DOHH2 (cell line): Measurements from ENCODE around the gene LRRC32.

Source experiments
- EZH2phosphoT487 ChIP-seq: fragments of 200-600 bp; sonication (generic); IDR thresholded peaks from 2 replicates; pipeline ENCODE4 v1.6.1; 2017; ENCODE audit warnings: borderline replicate concordance, mild to moderate bottlenecking, antibody characterized with exemption, low read length, moderate library complexity, mixed read lengths
- TF ChIP-seq, protein P1 (sequence below): fragments of 200-600 bp; sonication (generic); IDR thresholded peaks from one replicate; pipeline ENCODE4 v1.5.1; 2014; ENCODE audit warnings: antibody characterized with exemption, mild to moderate bottlenecking, low read depth, low read length; ENCODE audit not compliant: poor library complexity, severe bottlenecking

DNA sequence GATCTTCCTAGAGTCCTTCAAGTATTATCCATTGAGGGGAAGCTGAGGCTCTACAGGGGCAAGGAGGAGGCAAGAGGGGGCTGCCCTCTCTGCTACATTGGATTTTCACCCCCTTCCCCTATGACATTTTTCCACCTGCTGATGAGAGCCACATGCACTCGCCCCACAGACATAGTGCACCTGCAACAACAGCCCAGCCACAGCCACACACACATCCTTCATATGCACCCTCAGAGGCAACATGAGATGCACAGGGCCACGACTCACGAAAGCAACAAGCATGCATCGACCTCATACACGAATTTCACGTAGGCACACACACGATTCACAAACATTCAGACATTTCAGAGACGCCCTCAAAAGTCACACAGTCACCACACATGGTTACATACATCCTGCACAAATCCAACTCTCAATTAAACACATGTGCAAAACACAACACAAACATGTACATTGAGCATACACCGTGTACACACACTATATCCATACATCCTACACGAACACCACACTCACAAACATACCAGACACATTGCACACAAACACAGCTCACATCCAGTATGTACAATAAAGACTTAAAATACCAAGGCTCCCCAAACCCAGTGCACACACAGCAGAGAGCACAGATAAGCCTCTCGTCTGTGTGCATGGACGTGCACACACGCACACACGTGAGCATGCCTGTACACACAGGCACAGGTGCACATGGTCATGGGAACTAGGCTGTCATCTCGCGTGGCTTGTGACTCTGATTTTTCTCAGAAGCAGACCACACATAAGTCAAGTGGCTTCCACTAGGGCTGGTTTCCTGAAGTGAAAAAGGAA lies 6.3 kb upstream of the LRRC32 start:
- TF ChIP-seq, protein P1, sequence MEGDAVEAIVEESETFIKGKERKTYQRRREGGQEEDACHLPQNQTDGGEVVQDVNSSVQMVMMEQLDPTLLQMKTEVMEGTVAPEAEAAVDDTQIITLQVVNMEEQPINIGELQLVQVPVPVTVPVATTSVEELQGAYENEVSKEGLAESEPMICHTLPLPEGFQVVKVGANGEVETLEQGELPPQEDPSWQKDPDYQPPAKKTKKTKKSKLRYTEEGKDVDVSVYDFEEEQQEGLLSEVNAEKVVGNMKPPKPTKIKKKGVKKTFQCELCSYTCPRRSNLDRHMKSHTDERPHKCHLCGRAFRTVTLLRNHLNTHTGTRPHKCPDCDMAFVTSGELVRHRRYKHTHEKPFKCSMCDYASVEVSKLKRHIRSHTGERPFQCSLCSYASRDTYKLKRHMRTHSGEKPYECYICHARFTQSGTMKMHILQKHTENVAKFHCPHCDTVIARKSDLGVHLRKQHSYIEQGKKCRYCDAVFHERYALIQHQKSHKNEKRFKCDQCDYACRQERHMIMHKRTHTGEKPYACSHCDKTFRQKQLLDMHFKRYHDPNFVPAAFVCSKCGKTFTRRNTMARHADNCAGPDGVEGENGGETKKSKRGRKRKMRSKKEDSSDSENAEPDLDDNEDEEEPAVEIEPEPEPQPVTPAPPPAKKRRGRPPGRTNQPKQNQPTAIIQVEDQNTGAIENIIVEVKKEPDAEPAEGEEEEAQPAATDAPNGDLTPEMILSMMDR, result no peak
- no peak for TF ChIP-seq EZH2phosphoT487
